Measurements from ENCODE around the gene IL36B. TPM values are rescaled to one million over a fixed set of nuclear protein-coding genes. Genes with fewer than 3 reads are reported as not detected.

Gene IL36B
- total and polyA plus RNA-seq, 9 of the 15 experiments (the other 6 are each of a cell fraction or from before 2014, with no cell fraction given) = not detected

DNA sequence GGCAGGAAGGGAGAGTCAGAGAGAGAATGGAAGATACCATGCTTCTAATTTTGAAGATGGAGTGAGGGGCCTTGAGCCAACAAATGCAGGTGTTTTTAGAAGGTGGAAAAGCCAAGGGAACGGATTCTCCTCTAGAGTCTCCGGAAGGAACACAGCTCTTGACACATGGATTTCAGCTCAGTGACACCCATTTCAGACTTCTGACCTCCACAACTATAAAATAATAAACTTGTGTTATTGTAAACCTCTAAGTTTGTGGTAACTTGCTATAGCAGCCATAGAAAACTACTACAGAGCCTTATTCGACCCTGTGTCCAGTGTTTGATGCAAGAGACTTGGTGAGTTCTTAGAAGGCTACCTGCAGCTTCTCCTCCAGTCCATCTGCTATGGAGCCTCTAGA lies 22.9 kb upstream of the IL36B start:
- H2AFZ ChIP-seq (ENCODE audit: low read depth, low read length) = no peak overlapping the region
- DNase-seq (ENCODE audit: extremely low read depth in 1 of 4, low spot score in 3 of 4) (no peak), FAIRE-seq (no peak), ATAC-seq (no peak)
- H3K9me3 ChIP-seq (replicated peaks; ENCODE audit: control insufficient read depth, insufficient read depth, low read depth, low read length) = no peaks in the 10 kb centered on the region
- no peaks in the 10 kb centered on the region for H3K9me1 ChIP-seq (ENCODE audit: control insufficient read depth, insufficient read depth, low read length)
- 8% methylated on average over 3 of the region's 3 CpGs for WGBS (ENCODE audit: insufficient coverage, low coverage, missing lambda C conversion rate)
- in situ Hi-C loops (cut with MboI) = no loop called here
- TF ChIP-seq, protein P1, sequence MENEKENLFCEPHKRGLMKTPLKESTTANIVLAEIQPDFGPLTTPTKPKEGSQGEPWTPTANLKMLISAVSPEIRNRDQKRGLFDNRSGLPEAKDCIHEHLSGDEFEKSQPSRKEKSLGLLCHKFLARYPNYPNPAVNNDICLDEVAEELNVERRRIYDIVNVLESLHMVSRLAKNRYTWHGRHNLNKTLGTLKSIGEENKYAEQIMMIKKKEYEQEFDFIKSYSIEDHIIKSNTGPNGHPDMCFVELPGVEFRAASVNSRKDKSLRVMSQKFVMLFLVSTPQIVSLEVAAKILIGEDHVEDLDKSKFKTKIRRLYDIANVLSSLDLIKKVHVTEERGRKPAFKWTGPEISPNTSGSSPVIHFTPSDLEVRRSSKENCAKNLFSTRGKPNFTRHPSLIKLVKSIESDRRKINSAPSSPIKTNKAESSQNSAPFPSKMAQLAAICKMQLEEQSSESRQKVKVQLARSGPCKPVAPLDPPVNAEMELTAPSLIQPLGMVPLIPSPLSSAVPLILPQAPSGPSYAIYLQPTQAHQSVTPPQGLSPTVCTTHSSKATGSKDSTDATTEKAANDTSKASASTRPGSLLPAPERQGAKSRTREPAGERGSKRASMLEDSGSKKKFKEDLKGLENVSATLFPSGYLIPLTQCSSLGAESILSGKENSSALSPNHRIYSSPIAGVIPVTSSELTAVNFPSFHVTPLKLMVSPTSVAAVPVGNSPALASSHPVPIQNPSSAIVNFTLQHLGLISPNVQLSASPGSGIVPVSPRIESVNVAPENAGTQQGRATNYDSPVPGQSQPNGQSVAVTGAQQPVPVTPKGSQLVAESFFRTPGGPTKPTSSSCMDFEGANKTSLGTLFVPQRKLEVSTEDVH (IDR thresholded peaks at IDR 0.05; ENCODE audit: low read depth, partially characterized antibody) = no peak
- TF ChIP-seq, protein P2, sequence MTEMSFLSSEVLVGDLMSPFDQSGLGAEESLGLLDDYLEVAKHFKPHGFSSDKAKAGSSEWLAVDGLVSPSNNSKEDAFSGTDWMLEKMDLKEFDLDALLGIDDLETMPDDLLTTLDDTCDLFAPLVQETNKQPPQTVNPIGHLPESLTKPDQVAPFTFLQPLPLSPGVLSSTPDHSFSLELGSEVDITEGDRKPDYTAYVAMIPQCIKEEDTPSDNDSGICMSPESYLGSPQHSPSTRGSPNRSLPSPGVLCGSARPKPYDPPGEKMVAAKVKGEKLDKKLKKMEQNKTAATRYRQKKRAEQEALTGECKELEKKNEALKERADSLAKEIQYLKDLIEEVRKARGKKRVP (CRISPR knock-in tag; IDR thresholded peaks at IDR 0.05) = no peak
- TF ChIP-seq TFAM (CRISPR knock-in tag; conservative IDR thresholded peaks at IDR 0.05) (no peak), MEIS2 (IDR thresholded peaks at IDR 0.05; ENCODE audit: partially characterized antibody) (no peak), L3MBTL2 (IDR thresholded peaks at IDR 0.05) (no peak), RFX5 (IDR thresholded peaks at IDR 0.05; ENCODE audit: low read depth, low read length) (no peak), ZNF24 (IDR thresholded peaks at IDR 0.05) (no peak), KLF10 (CRISPR knock-in tag; IDR thresholded peaks at IDR 0.05) (no peak), HDGF (IDR thresholded peaks at IDR 0.05) (no peak)
- TF ChIP-seq, protein P3, sequence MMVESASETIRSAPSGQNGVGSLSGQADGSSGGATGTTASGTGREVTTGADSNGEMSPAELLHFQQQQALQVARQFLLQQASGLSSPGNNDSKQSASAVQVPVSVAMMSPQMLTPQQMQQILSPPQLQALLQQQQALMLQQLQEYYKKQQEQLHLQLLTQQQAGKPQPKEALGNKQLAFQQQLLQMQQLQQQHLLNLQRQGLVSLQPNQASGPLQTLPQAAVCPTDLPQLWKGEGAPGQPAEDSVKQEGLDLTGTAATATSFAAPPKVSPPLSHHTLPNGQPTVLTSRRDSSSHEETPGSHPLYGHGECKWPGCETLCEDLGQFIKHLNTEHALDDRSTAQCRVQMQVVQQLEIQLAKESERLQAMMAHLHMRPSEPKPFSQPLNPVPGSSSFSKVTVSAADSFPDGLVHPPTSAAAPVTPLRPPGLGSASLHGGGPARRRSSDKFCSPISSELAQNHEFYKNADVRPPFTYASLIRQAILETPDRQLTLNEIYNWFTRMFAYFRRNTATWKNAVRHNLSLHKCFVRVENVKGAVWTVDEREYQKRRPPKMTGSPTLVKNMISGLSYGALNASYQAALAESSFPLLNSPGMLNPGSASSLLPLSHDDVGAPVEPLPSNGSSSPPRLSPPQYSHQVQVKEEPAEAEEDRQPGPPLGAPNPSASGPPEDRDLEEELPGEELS (CRISPR knock-in tag; IDR thresholded peaks at IDR 0.05; ENCODE audit: borderline replicate concordance) = no peak
- TF ChIP-seq, protein P4, sequence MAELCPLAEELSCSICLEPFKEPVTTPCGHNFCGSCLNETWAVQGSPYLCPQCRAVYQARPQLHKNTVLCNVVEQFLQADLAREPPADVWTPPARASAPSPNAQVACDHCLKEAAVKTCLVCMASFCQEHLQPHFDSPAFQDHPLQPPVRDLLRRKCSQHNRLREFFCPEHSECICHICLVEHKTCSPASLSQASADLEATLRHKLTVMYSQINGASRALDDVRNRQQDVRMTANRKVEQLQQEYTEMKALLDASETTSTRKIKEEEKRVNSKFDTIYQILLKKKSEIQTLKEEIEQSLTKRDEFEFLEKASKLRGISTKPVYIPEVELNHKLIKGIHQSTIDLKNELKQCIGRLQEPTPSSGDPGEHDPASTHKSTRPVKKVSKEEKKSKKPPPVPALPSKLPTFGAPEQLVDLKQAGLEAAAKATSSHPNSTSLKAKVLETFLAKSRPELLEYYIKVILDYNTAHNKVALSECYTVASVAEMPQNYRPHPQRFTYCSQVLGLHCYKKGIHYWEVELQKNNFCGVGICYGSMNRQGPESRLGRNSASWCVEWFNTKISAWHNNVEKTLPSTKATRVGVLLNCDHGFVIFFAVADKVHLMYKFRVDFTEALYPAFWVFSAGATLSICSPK (IDR thresholded peaks at IDR 0.05; ENCODE audit: borderline replicate concordance) = no peak
- TF ChIP-seq, protein P5, sequence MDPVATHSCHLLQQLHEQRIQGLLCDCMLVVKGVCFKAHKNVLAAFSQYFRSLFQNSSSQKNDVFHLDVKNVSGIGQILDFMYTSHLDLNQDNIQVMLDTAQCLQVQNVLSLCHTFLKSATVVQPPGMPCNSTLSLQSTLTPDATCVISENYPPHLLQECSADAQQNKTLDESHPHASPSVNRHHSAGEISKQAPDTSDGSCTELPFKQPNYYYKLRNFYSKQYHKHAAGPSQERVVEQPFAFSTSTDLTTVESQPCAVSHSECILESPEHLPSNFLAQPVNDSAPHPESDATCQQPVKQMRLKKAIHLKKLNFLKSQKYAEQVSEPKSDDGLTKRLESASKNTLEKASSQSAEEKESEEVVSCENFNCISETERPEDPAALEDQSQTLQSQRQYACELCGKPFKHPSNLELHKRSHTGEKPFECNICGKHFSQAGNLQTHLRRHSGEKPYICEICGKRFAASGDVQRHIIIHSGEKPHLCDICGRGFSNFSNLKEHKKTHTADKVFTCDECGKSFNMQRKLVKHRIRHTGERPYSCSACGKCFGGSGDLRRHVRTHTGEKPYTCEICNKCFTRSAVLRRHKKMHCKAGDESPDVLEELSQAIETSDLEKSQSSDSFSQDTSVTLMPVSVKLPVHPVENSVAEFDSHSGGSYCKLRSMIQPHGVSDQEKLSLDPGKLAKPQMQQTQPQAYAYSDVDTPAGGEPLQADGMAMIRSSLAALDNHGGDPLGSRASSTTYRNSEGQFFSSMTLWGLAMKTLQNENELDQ (CRISPR knock-in tag; IDR thresholded peaks at IDR 0.05; ENCODE audit: borderline replicate concordance) = no peak
- no peak overlapping the region for H3K27ac ChIP-seq (ENCODE audit: extremely low read depth, low read depth, low read length)
- no peaks in the 10 kb centered on the region for H3K36me3 ChIP-seq (ENCODE audit: control insufficient read depth, insufficient read depth, low read length)
- POLR2A ChIA-PET = interaction anchor here (1.1 to 2.0 kb wide), 3 partner anchors 9 to 13 kb away, joined by 3 to 5 read pairs (median 4); no protein-coding TSS in a partner anchor
- H3K4me2 ChIP-seq (ENCODE audit: insufficient read depth, low read length) = no peak overlapping the region
- no peaks in the 10 kb centered on the region for H3K4me1 ChIP-seq (replicated peaks in 1 of 2; ENCODE audit: control insufficient read depth in 2 of 2, insufficient read depth in 2 of 2, low read length in 2 of 2)
- H3K4me3 ChIP-seq = no peak overlapping the region
- no peaks in the 10 kb centered on the region; the same call in 1 of the 2 replicates for H4K20me1 ChIP-seq (replicated peaks; ENCODE audit: control insufficient read depth, insufficient read depth, low read length)
- CTCF ChIA-PET (ENCODE audit: low intra/inter-chr PET ratio) = no interaction called here
- H3K79me2 ChIP-seq (ENCODE audit: control insufficient read depth, insufficient read depth, low read length) = no peaks in the 10 kb centered on the region
- H3K27me3 ChIP-seq (ENCODE audit: control insufficient read depth in 2 of 2, insufficient read depth in 2 of 2, low read length in 2 of 2) = peaks cover 15 to 26% of the 10 kb centered on the region in 2 experiments; a peak in 4 of 5 replicates
- no peak overlapping the region for H3K9ac ChIP-seq (ENCODE audit: insufficient read depth in 1 of 2, low read depth in 2 of 2, low read length in 2 of 2)
- intact Hi-C loops (cut with micrococcal nuclease) = no loop called here
- no TSS peak for BruUV-seq (replicated peaks)
